ENCODE data around the gene ASXL1. TPM values are rescaled to one million over a fixed set of nuclear protein-coding genes. Genes with fewer than 3 reads are reported as not detected.

The ASXL1 gene
- polyA plus RNA-seq, 1 donor (not counting 4 experiments of a cell fraction or from before 2014, with no cell fraction given) = 20.0 TPM

GRCh38 chr20:32456869-32457478 is 98.8 kb downstream of the ASXL1 start:
- Histone ChIP-seq H3K27ac (ENCODE audit: control insufficient read depth, insufficient read depth, low read length) (no peak overlapping the region), H4K20me1 (ENCODE audit: control insufficient read depth, extremely low read depth, insufficient read depth, low read length) (no peaks in the 10 kb centered on the region), H3K4me1 (ENCODE audit: control insufficient read depth, extremely low read depth, insufficient read depth, low read length) (no peaks in the 10 kb centered on the region), H3K4me3 (ENCODE audit: control insufficient read depth in 2 of 3, extremely low read depth in 1 of 3, insufficient read depth in 2 of 3, low read depth in 1 of 3, low read length in 3 of 3) (peak overlapping the region in 2 of 3 experiments; percentile 18 to 26), H3K9me3 (ENCODE audit: control insufficient read depth, low read depth, low read length) (no peaks in the 10 kb centered on the region), H3K27me3 (ENCODE audit: control insufficient read depth, extremely low read depth, insufficient read depth, low read length) (no peaks in the 10 kb centered on the region), H3K36me3 (ENCODE audit: control insufficient read depth in 2 of 2, extremely low read depth in 1 of 2, insufficient read depth in 2 of 2, low read length in 2 of 2) (peaks cover 0 to 2% of the 10 kb centered on the region in 2 experiments), H3K9me1 (ENCODE audit: control insufficient read depth, extremely low read depth, insufficient read depth, low read length) (no peaks in the 10 kb centered on the region), H3K9ac (ENCODE audit: control insufficient read depth, extremely low read depth, insufficient read depth, low read length) (no peak overlapping the region), H2AFZ (ENCODE audit: control insufficient read depth, low read length) (peak overlapping the region; percentile 15), H3K79me2 (ENCODE audit: control insufficient read depth, insufficient read depth, low read length) (no peaks in the 10 kb centered on the region), H3K4me2 (ENCODE audit: control insufficient read depth, extremely low read depth, insufficient read depth, low read depth, low read length) (peak overlapping the region; percentile 45)
- dilution Hi-C loops (cut with MboI; ENCODE audit: extremely low pct_ligation_motif_present, low sequenced_read_pairs) = no loop called here
- FAIRE-seq = no peak
- DNase-seq (ENCODE audit: low read depth, low spot score) = no peak
- no peak for TF ChIP-seq EZH2 (IDR thresholded peaks at IDR 0.05; ENCODE audit: low read length)
- peak; percentile 41 to 80 (median 74) for TF ChIP-seq CTCF (optimal IDR thresholded peaks at IDR 0.05 in 1 of 3, IDR thresholded peaks at IDR 0.05 in 1 of 3, conservative IDR thresholded peaks at IDR 0.05 in 1 of 3; ENCODE audit: extremely low read depth in 1 of 3, insufficient read depth in 2 of 3, low read length in 3 of 3)

- Histone ChIP-seq H3K27me3 (ENCODE audit: control insufficient read depth, extremely low read depth, insufficient read depth, low read length) (no peaks in the 10 kb centered on the region), H3K9me1 (ENCODE audit: control insufficient read depth, extremely low read depth, insufficient read depth, low read length) (no peaks in the 10 kb centered on the region), H3K4me1 (ENCODE audit: control insufficient read depth, extremely low read depth, insufficient read depth, low read length) (no peaks in the 10 kb centered on the region), H3K4me3 (ENCODE audit: control insufficient read depth in 2 of 3, extremely low read depth in 1 of 3, insufficient read depth in 2 of 3, low read depth in 1 of 3, low read length in 3 of 3) (peak overlapping the region in 1 of 3 experiments; percentile 26), H3K79me2 (ENCODE audit: control insufficient read depth, insufficient read depth, low read length) (no peaks in the 10 kb centered on the region), H3K27ac (ENCODE audit: control insufficient read depth, insufficient read depth, low read length) (no peak overlapping the region), H2AFZ (ENCODE audit: control insufficient read depth, low read length) (no peak overlapping the region), H3K4me2 (ENCODE audit: control insufficient read depth, extremely low read depth, insufficient read depth, low read depth, low read length) (no peak overlapping the region), H3K9me3 (ENCODE audit: control insufficient read depth, low read depth, low read length) (no peaks in the 10 kb centered on the region), H4K20me1 (ENCODE audit: control insufficient read depth, extremely low read depth, insufficient read depth, low read length) (no peaks in the 10 kb centered on the region), H3K9ac (ENCODE audit: control insufficient read depth, extremely low read depth, insufficient read depth, low read length) (no peak overlapping the region), H3K36me3 (ENCODE audit: control insufficient read depth in 2 of 2, extremely low read depth in 1 of 2, insufficient read depth in 2 of 2, low read length in 2 of 2) (peaks cover 0 to 1% of the 10 kb centered on the region in 2 experiments)
- TF ChIP-seq EZH2 (IDR thresholded peaks at IDR 0.05; ENCODE audit: low read length) (no peak), CTCF (optimal IDR thresholded peaks at IDR 0.05 in 1 of 3, IDR thresholded peaks at IDR 0.05 in 1 of 3, conservative IDR thresholded peaks at IDR 0.05 in 1 of 3; ENCODE audit: extremely low read depth in 1 of 3, insufficient read depth in 2 of 3, low read length in 3 of 3) (no peak)
- no peak for FAIRE-seq
- DNase-seq (ENCODE audit: low read depth, low spot score) = no peak
- dilution Hi-C loops (cut with MboI; ENCODE audit: extremely low pct_ligation_motif_present, low sequenced_read_pairs) = no loop called here
These were observed 99.4 kb downstream of the ASXL1 start for GRCh38 chr20:32457479-32457986.

Measured in keratinocyte (primary cell).